HepG2 (cell line): Measurements from ENCODE around the gene CCDC158. TPM values are rescaled to one million over a fixed set of nuclear protein-coding genes. Genes with fewer than 3 reads are reported as not detected.

Experiments
- ADNP ChIP-seq: sonication (generic); formaldehyde crosslinking; IDR thresholded peaks from 2 replicates; pipeline ENCODE4 v1.4.0; 2020; ENCODE audit warnings: missing genetic modification reagents
- BORCS8-MEF2B ChIP-seq: sonication (generic); formaldehyde crosslinking; IDR thresholded peaks from 2 replicates; pipeline ENCODE4 v1.8.0; 2022; ENCODE audit warnings: mild to moderate bottlenecking, missing genetic modification reagents
- HMG20A ChIP-seq: IDR thresholded peaks from 2 replicates; pipeline ENCODE4 v1.6.1; 2016; ENCODE audit warnings: borderline replicate concordance
- HNF1A ChIP-seq, 2 experiments: sonication (generic) in 1 of 2; formaldehyde crosslinking in 1 of 2; IDR thresholded peaks; 2 replicates each; pipeline versions ENCODE4 v1.4.0 to v1.6.1; 2016 to 2020; ENCODE audit warnings: borderline replicate concordance in 1 of 2, low read depth in 1 of 2, mild to moderate bottlenecking in 1 of 2, missing genetic modification reagents in 1 of 2
- HNRNPH1 ChIP-seq: fragments of 200-400 bp; formaldehyde crosslinking; optimal IDR thresholded peaks from 2 replicates; pipeline ENCODE3; 2017; ENCODE audit warnings: mild to moderate bottlenecking, low read depth, low read length
- HNRNPLL ChIP-seq: fragments of 200-400 bp; formaldehyde crosslinking; IDR thresholded peaks from 2 replicates; pipeline ENCODE4 v1.6.1; 2017; ENCODE audit warnings: mild to moderate bottlenecking, low read depth, low read length; ENCODE audit not compliant: poor library complexity, severe bottlenecking
- HOXD1 ChIP-seq: sonication (generic); formaldehyde crosslinking; IDR thresholded peaks from 2 replicates; pipeline ENCODE4 v1.5.0; 2020; ENCODE audit warnings: missing genetic modification reagents
- IRF2 ChIP-seq: IDR thresholded peaks from 2 replicates; pipeline ENCODE4 v1.6.1; 2018; ENCODE audit warnings: missing genetic modification reagents, missing compliant biosample characterization
- KDM3A ChIP-seq: IDR thresholded peaks from 2 replicates; pipeline ENCODE4 v1.6.1; 2018; ENCODE audit warnings: low read depth, missing compliant biosample characterization
- KDM5B ChIP-seq: sonication (generic); formaldehyde crosslinking; IDR thresholded peaks from 2 replicates; pipeline ENCODE4 v1.4.0; 2020; ENCODE audit warnings: missing genetic modification reagents, mild to moderate bottlenecking, borderline replicate concordance
- MEF2D ChIP-seq: sonication (generic); formaldehyde crosslinking; IDR thresholded peaks from 2 replicates; pipeline ENCODE4 v1.5.1; 2020; ENCODE audit warnings: mild to moderate bottlenecking, missing genetic modification reagents
- NFAT5 ChIP-seq: sonication (generic); formaldehyde crosslinking; IDR thresholded peaks from 2 replicates; pipeline ENCODE4 v1.4.0; 2020; ENCODE audit warnings: missing genetic modification reagents
- NFATC3 ChIP-seq: sonication (generic); formaldehyde crosslinking; IDR thresholded peaks from 2 replicates; pipeline ENCODE4 v1.5.1; 2020; ENCODE audit warnings: mild to moderate bottlenecking, missing genetic modification reagents
- RBM22 ChIP-seq: fragments of 200-400 bp; formaldehyde crosslinking; optimal IDR thresholded peaks from 2 replicates; pipeline ENCODE3; 2017; ENCODE audit warnings: mild to moderate bottlenecking, low read length, moderate library complexity
- RFX3 ChIP-seq: IDR thresholded peaks from 2 replicates; pipeline ENCODE4 v1.6.1; 2016; ENCODE audit warnings: missing biosample characterization, missing genetic modification reagents
- SAFB2 ChIP-seq: sonication (generic); formaldehyde crosslinking; IDR thresholded peaks from 2 replicates; pipeline ENCODE4 v1.5.1; 2020; ENCODE audit warnings: missing genetic modification reagents, low read depth, mild to moderate bottlenecking, borderline replicate concordance
- SYNCRIP ChIP-seq: fragments of 200-400 bp; formaldehyde crosslinking; IDR thresholded peaks from 2 replicates; pipeline ENCODE4 v1.6.1; 2018; ENCODE audit warnings: mild to moderate bottlenecking, low read depth, low read length; ENCODE audit not compliant: insufficient read depth
- TFDP1 ChIP-seq: IDR thresholded peaks from 2 replicates; pipeline ENCODE4 v1.6.1; 2016; ENCODE audit warnings: missing compliant biosample characterization, missing genetic modification reagents, borderline replicate concordance
- ZFP36L1 ChIP-seq: sonication (generic); formaldehyde crosslinking; IDR thresholded peaks from 2 replicates; pipeline ENCODE4 v1.8.0; 2022; ENCODE audit warnings: mild to moderate bottlenecking, missing genetic modification reagents, moderate library complexity
- ZNF282 ChIP-seq: fragments of 450-650 bp; IDR thresholded peaks from 2 replicates; pipeline ENCODE4 v1.6.1; 2018; ENCODE audit not compliant: partially characterized antibody
- ZNF644 ChIP-seq: IDR thresholded peaks from 2 replicates; pipeline ENCODE4 v1.6.1; 2016; ENCODE audit warnings: low read depth
- polyA plus RNA-seq, 8 experiments: library from polyadenylated mRNA; depleted of rRNA in 3 of 8; stranded (reverse) in 7 of 8; unstranded in 1 of 8; fragments of >200 nt; fragmentation: Illumina TruSeq in 4 of 8; extraction: Trizol in 4 of 8; gene quantifications; 2 replicates each; pipeline versions ENCODE4 v1.2.1 to v1.2.3, GENCODE V29; 2011 to 2016; ENCODE audit warnings: low read depth in 4 of 8, missing spikeins in 1 of 8, mixed read lengths in 1 of 8; ENCODE audit not compliant: insufficient read depth in 1 of 8
- total RNA-seq, 5 experiments: library from RNA; depleted of rRNA; stranded (reverse); fragments of >200 nt; fragmentation: Illumina TruSeq; extraction: Trizol; gene quantifications; 2 replicates each; pipeline ENCODE4 v1.2.3, GENCODE V29; 2016; ENCODE audit warnings: low read depth in 1 of 5

Gene CCDC158
- total and polyA plus RNA-seq, 2 of the 13 experiments (the other 11 are each of a cell fraction or from before 2014, with no cell fraction given) = not detected

GRCh38 chr4:76308548-76308947 lies 112.4 kb downstream of the CCDC158 start (continued):
- TF ChIP-seq IRF2 (CRISPR knock-in tag) = peak; percentile 79; the same call in 1 of the 2 replicates
- TF ChIP-seq RBM22 = no peak
- no peak for TF ChIP-seq HOXD1 (CRISPR knock-in tag)
- no peak for TF ChIP-seq HNF1A (IDR thresholded peaks at IDR 0.05; ENCODE audit: low read depth)
- TF ChIP-seq HNF1A (CRISPR knock-in tag; IDR thresholded peaks at IDR 0.05; ENCODE audit: borderline replicate concordance) = no peak
- no peak for TF ChIP-seq NFAT5 (CRISPR knock-in tag)
- TF ChIP-seq HNRNPLL = peak; percentile 25
- no peak for TF ChIP-seq BORCS8-MEF2B (CRISPR knock-in tag)
- peak; percentile 59; the same call in 1 of the 2 replicates for TF ChIP-seq ZFP36L1
- peak; percentile 52; the same call in 1 of the 2 replicates for TF ChIP-seq HMG20A (CRISPR knock-in tag)
- no peak for TF ChIP-seq ZNF282
- TF ChIP-seq NFATC3 = no peak
- TF ChIP-seq TFDP1 (CRISPR knock-in tag) = no peak
- TF ChIP-seq MEF2D (CRISPR knock-in tag) = no peak
- no peak for TF ChIP-seq SYNCRIP
- TF ChIP-seq RFX3 = no peak
- no peak for TF ChIP-seq ADNP (CRISPR knock-in tag)
- TF ChIP-seq HNRNPH1 = no peak
- peak; percentile 79 for TF ChIP-seq ZNF644 (CRISPR knock-in tag)
- no peak for TF ChIP-seq KDM5B
- no peak for TF ChIP-seq KDM3A (CRISPR knock-in tag)
- TF ChIP-seq SAFB2 (CRISPR knock-in tag) = no peak
